Osteocyte (in vitro differentiated cells): ENCODE data around the gene GALNT9. TPM values are rescaled to one million over a fixed set of nuclear protein-coding genes. Genes with fewer than 3 reads are reported as not detected.

Source experiments
- DNase-seq: peaks from one replicate; pipeline ENCODE4 v3.0.0; 2021; ENCODE audit warnings: mixed read lengths; ENCODE audit not compliant: unreplicated experiment; ENCODE audit errors: extremely low spot score
- H3K27ac Mint-ChIP-seq: one replicate; pipeline ENCODE4 v1.8.0; 2021; ENCODE audit warnings: mild to moderate bottlenecking, mixed read lengths; ENCODE audit not compliant: unreplicated experiment
- H3K27me3 Mint-ChIP-seq: one replicate; pipeline ENCODE4 v1.8.0; 2021; ENCODE audit warnings: mixed read lengths; ENCODE audit not compliant: unreplicated experiment
- H3K36me3 Mint-ChIP-seq: one replicate; pipeline ENCODE4 v1.8.0; 2021; ENCODE audit warnings: mixed read lengths; ENCODE audit not compliant: unreplicated experiment
- H3K4me1 Mint-ChIP-seq: one replicate; pipeline ENCODE4 v1.8.0; 2021; ENCODE audit warnings: mixed read lengths; ENCODE audit not compliant: unreplicated experiment
- H3K4me3 Mint-ChIP-seq: one replicate; pipeline ENCODE4 v1.8.0; 2021; ENCODE audit warnings: mild to moderate bottlenecking, moderate library complexity, mixed read lengths; ENCODE audit not compliant: unreplicated experiment
- H3K9me3 Mint-ChIP-seq: one replicate; pipeline ENCODE4 v1.8.0; 2021; ENCODE audit warnings: mixed read lengths; ENCODE audit not compliant: unreplicated experiment
- total RNA-seq: library from RNA; stranded (reverse); gene quantifications from 2 replicates; pipeline ENCODE4 v1.2.1, GENCODE V29; 2021
- TF ChIP-seq, protein P1 (sequence below): fragments of 200-600 bp; sonication (generic); IDR thresholded peaks from 2 replicates; pipeline ENCODE4 v1.5.0; 2021; ENCODE audit warnings: antibody characterized with exemption, mild to moderate bottlenecking, moderate library complexity

GALNT9 gene
- total RNA-seq, 1 donor from 2014 or later: not detected

DNA sequence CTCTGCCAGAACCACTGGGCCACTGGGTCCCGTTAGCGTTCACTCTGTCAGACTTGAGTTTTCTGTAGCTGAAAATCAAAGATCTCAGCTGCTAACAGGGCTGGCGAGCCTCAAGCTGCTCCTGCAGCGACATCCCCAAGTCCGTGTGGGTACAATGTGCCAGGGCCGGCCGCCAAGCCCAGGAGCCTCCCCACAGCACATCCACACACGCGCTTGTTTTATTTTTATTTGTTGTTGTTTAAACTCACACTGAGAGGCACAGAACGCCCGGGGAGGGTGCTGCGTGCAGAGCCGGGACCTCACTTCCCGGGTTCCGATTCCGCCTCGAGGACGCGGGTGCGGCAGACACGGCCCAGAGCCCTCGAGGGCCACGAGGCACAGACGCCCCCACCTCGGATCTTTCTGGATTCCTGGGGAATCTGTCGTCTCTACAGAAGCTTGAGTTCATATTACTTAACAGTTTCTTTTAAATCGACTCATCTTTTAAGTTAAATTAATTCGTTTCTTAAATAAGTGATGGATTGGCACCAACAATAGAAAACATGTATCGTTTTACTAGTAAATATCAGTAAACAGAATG lies 9.3 kb downstream of the GALNT9 start:
- Mint-ChIP-seq H3K36me3 (no peaks in the 10 kb centered on the region), H3K4me3 (no peak overlapping the region), H3K27ac (no peak overlapping the region), H3K4me1 (no peaks in the 10 kb centered on the region), H3K27me3 (peaks cover 20% of the 10 kb centered on the region), H3K9me3 (no peaks in the 10 kb centered on the region)
- TF ChIP-seq, protein P1, sequence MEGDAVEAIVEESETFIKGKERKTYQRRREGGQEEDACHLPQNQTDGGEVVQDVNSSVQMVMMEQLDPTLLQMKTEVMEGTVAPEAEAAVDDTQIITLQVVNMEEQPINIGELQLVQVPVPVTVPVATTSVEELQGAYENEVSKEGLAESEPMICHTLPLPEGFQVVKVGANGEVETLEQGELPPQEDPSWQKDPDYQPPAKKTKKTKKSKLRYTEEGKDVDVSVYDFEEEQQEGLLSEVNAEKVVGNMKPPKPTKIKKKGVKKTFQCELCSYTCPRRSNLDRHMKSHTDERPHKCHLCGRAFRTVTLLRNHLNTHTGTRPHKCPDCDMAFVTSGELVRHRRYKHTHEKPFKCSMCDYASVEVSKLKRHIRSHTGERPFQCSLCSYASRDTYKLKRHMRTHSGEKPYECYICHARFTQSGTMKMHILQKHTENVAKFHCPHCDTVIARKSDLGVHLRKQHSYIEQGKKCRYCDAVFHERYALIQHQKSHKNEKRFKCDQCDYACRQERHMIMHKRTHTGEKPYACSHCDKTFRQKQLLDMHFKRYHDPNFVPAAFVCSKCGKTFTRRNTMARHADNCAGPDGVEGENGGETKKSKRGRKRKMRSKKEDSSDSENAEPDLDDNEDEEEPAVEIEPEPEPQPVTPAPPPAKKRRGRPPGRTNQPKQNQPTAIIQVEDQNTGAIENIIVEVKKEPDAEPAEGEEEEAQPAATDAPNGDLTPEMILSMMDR: no peak
- DNase-seq: no peak

DNA sequence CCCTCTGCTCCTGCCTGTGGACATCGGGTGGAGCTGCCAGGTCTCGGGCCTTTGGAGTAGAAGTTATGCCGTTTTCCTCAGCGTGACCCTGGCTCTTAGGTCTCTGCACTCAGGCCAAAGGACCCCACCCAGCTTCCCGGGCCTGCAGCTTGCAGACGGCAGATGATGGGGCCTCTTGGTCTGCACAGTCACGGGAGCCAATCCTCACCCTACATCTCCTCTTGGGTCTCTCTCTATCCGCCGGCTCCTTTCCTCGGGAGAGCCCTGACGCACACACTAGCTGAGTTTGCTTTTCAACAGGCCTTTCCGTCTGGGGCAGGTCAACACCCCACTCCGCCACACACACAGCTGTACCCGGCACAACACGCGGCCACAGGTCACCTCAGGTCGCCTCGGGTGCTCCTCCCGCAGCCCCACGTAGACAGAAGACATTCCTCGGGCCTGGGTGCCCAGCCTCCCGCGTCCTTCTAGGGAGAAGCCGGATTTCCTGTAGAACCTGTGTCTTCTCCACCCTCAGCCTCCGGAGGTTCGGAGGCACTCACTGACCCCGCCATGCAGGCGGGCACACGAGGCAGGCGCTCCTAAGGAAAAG lies 9.9 kb downstream of the GALNT9 start:
- Mint-ChIP-seq H3K27me3 (peaks cover 20% of the 10 kb centered on the region), H3K27ac (no peak overlapping the region), H3K9me3 (no peaks in the 10 kb centered on the region), H3K4me3 (no peak overlapping the region), H3K36me3 (no peaks in the 10 kb centered on the region), H3K4me1 (no peaks in the 10 kb centered on the region)
- TF ChIP-seq, protein P1: no peak
- no peak for DNase-seq

DNA sequence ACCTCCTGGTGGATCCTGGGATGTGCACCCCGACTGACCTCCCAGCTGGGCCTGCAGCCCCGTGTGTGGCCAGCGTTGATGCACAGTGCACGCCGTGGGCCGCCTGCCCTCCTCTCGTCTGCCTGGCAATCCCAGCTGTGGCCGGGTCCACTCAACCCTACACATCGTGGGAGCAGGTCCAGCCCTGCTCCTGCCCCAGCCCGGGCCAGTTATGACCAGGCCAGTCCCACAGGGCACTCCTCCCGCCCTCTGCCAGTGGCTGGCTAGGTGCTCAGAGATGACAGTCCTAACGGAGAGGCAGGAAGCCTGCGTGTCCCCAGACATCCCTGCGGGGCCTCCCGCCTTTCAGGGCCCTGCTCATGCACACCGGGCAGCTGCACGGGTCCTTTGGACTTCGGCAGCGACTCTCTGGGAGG lies 10.8 kb downstream of the GALNT9 start:
- Mint-ChIP-seq H3K4me1 (no peaks in the 10 kb centered on the region), H3K27ac (no peak overlapping the region), H3K27me3 (peaks cover 18% of the 10 kb centered on the region), H3K36me3 (no peaks in the 10 kb centered on the region), H3K4me3 (no peak overlapping the region), H3K9me3 (no peaks in the 10 kb centered on the region)
- TF ChIP-seq, protein P1: no peak
- DNase-seq: no peak

DNA sequence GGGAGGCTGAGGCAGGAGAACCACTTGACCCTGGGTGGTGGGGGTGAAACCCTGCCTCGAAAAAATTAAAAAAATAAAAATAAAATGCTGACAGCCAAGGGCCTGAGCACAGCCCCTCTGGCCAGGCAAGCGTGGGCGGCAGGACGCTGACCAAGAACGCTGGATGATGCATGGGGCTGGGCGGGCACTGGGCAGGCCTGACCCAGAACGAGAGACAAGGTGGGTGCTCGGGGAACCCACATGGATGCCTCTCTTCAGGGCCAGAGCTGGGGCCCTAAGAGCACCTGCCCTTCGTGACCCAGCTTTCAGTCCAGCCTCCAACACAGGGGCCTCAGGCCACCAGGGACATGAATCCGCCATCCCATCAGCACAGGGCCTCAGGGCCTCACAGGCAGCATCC lies 11.3 kb downstream of the GALNT9 start:
- TF ChIP-seq, protein P1: no peak
- no peaks in the 10 kb centered on the region for H3K9me3 Mint-ChIP-seq

DNA sequence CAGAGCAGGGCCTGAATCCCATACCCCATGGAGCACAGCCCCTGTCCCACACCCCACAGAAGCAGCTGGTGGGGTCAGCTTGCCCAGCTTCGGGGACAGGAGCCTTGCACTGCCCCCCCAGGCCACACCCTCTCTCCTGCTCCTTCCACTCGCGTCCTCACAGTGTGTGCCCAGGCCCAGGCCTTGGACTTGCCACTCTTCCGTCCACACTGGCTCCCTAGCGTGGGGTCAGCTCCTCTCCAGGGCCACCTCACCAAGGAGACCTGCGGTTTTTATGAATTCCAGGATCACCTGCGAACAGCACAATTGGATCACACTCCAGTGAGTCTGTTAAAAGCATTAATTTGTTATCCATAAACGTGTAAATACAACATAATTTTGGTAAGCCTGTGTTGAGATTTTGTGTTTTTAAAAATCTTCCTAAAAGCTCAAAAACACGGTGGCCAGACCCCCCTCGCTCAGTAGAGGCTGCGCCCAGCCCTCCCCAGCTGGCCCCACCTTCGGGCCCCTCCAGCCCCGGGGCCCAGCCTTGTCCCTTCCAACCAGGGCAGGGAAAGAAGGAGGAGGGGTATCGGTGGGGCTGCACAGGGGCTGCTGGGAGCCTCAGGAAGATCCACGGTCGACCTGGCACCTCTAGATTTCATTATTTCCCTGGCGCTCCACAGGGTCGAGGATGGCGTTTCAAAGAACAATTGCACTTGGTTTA lies 12.0 kb downstream of the GALNT9 start:
- DNase-seq: no peak
- TF ChIP-seq, protein P1: no peak
- Mint-ChIP-seq H3K36me3 (no peaks in the 10 kb centered on the region), H3K4me3 (no peak overlapping the region), H3K9me3 (no peaks in the 10 kb centered on the region), H3K27ac (no peak overlapping the region), H3K4me1 (no peaks in the 10 kb centered on the region), H3K27me3 (peaks cover 9% of the 10 kb centered on the region)

More for the DNA sequence above, 11.3 kb downstream of the GALNT9 start:
- no peak for DNase-seq
- peaks cover 13% of the 10 kb centered on the region for H3K27me3 Mint-ChIP-seq
- H3K4me3 Mint-ChIP-seq: no peak overlapping the region
- H3K36me3 Mint-ChIP-seq: no peaks in the 10 kb centered on the region
- H3K4me1 Mint-ChIP-seq: no peaks in the 10 kb centered on the region
- no peak overlapping the region for H3K27ac Mint-ChIP-seq
